Right atrium auricular region (tissue), 2 donors: ENCODE measurements around the gene ABL2. TPM values are rescaled to one million over a fixed set of nuclear protein-coding genes. Genes with fewer than 3 reads are reported as not detected.

Experiments used
- DNase-seq: peaks from one replicate; pipeline ENCODE4 v3.0.0-alpha.2; 2019; ENCODE audit warnings: low spot score
- H3K27ac ChIP-seq, 2 donors: fragments of 200-600 bp; sonication (generic); 1 replicate in 1 of 2; 2 replicates in 1 of 2; pipeline ENCODE4 v1.5.1; 2016 to 2019
- H3K27me3 ChIP-seq, 2 donors: fragments of 200-600 bp; sonication (generic); one replicate each; pipeline versions ENCODE4 v1.5.1 to v1.6.0; 2017 to 2019
- H3K36me3 ChIP-seq: fragments of 200-600 bp; sonication (generic); one replicate; pipeline ENCODE4 v1.5.1; 2016
- H3K4me1 ChIP-seq, 2 donors: fragments of 200-600 bp; sonication (generic); one replicate each; pipeline versions ENCODE4 v1.5.1 to v1.6.0; 2017 to 2019
- H3K4me3 ChIP-seq, 2 donors: fragments of 200-600 bp; sonication (generic); 1 replicate in 1 of 2; 2 replicates in 1 of 2; pipeline ENCODE4 v1.5.1; 2017 to 2019; ENCODE audit warnings: mild to moderate bottlenecking in 1 of 2, moderate library complexity in 1 of 2
- H3K9me3 ChIP-seq, 2 donors: fragments of 200-600 bp; sonication (generic); one replicate each; pipeline ENCODE4 v1.5.1; 2019
- CTCF ChIP-seq, 2 donors: fragments of 200-600 bp; sonication (generic); IDR thresholded peaks; one replicate each; pipeline ENCODE4 v1.5.1; 2019; ENCODE audit warnings: antibody characterized with exemption in 2 of 2
- total RNA-seq, 2 donors: library from RNA; depleted of rRNA; stranded (reverse); fragments of >200 nt; gene quantifications; one replicate each; pipeline ENCODE4 v1.1.0, GENCODE V29; 2016

The ABL2 gene
- total RNA-seq, 2 donors from 2014 or later = 6.3 to 12.1 TPM

GRCh38 chr1:179058487-179059483 is 170.7 kb downstream of the ABL2 start:
- no peak for DNase-seq
- H3K27ac ChIP-seq = no peak overlapping the region
- no peak overlapping the region for H3K4me3 ChIP-seq
- H3K36me3 ChIP-seq = peaks cover 22% of the 10 kb centered on the region
- H3K27me3 ChIP-seq = no peaks in the 10 kb centered on the region
- no peaks in the 10 kb centered on the region for H3K4me1 ChIP-seq
- TF ChIP-seq CTCF (IDR thresholded peaks at IDR 0.05) = no peak
- no peaks in the 10 kb centered on the region for H3K9me3 ChIP-seq

- Histone ChIP-seq H3K27ac (no peak overlapping the region), H3K36me3 (peaks cover 18% of the 10 kb centered on the region), H3K9me3 (no peaks in the 10 kb centered on the region), H3K27me3 (no peaks in the 10 kb centered on the region), H3K4me1 (no peaks in the 10 kb centered on the region), H3K4me3 (no peak overlapping the region)
- DNase-seq = no peak
- no peak for TF ChIP-seq CTCF (IDR thresholded peaks at IDR 0.05)
Observed at GRCh38 chr1:179055937-179056336, 173.5 kb downstream of the ABL2 start.

GRCh38 chr1:179053486-179053885 is 176.0 kb downstream of the ABL2 start:
- Histone ChIP-seq H3K4me3 (no peak overlapping the region), H3K4me1 (no peaks in the 10 kb centered on the region), H3K27ac (no peak overlapping the region), H3K27me3 (no peaks in the 10 kb centered on the region), H3K36me3 (peaks cover 18% of the 10 kb centered on the region), H3K9me3 (no peaks in the 10 kb centered on the region)
- DNase-seq = no peak
- no peak for TF ChIP-seq CTCF (IDR thresholded peaks at IDR 0.05)

- Histone ChIP-seq H3K4me1 (no peaks in the 10 kb centered on the region), H3K27ac (no peak overlapping the region), H3K4me3 (no peak overlapping the region), H3K27me3 (no peaks in the 10 kb centered on the region), H3K36me3 (peaks cover 18% of the 10 kb centered on the region), H3K9me3 (no peaks in the 10 kb centered on the region)
- TF ChIP-seq CTCF (IDR thresholded peaks at IDR 0.05) = no peak
- no peak for DNase-seq
Observed at GRCh38 chr1:179052776-179053175, 176.7 kb downstream of the ABL2 start.

Other genes with a start within 250 kb of the ABL2 start
- gene FAM20B, start 203.8 kb downstream of the ABL2 start, total RNA-seq = 10 to 100 TPM; 37.8 to 39.0 TPM
- gene TOR3A, start 147.6 kb downstream of the ABL2 start, total RNA-seq = 10 to 100 TPM; 14.3 to 19.7 TPM
- gene SOAT1, start 64.1 kb upstream of the ABL2 start, total RNA-seq = 10 to 100 TPM in 1 of 2 donors, 1 to 10 TPM in 1; 7.9 to 10.8 TPM
- gene AXDND1, start 136.3 kb upstream of the ABL2 start, total RNA-seq = not detected